NCI-H748 treated with DMSO at 0.1 percent for 48 hours (cell line): Measurements from ENCODE around the gene HSPA4.
"Not testable (repeated sequence)": the region's sequence is repeated elsewhere in the genome, so short reads cannot be mapped to it uniquely, and the experiment has no call there.

ENCODE experiments used
- DNase-seq: peaks from one replicate; lab custom pipeline; 2025; lab: John Stamatoyannopoulos, UW

Gene HSPA4

DNA sequence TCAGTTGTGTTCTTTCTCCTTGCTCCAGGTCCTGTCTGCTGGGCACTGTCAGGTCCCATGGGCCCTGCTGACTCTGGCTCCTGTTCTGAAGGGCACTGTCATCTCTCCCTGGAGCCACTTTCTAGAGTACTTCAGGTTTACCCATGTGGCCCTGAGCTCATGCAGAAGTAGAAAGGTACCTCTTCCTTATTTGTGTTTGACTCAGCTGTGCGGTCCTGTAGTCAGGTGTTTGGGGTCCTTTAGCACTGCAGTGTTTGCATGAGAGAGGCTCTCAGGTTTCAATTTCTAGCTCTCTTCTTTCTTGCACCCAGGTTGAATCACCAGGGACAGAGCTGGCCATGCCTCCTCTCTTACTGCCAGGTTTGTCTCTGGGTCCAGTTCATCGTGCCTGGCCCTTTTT, 71.5 kb downstream of the HSPA4 start:
- no peak for DNase-seq

DNA sequence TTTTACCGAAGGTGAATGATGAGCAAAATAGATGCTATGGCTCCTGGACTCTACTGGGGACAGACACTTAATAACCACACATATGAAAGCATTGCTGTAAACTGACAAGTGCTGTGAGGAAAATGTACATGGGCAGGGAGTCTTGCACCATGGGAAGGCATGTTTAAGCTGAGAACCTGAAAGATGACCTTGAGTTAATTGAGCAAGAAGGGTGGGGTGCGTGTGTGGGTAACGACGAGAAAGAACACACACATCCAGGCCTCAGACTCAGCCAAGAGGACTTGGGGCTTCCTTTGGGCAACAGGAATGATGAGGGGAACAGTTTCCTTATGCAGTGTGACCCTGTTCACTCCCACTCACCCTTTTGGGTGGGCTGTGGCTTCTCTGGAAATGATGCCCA, 73.1 kb downstream of the HSPA4 start:
- no peak for DNase-seq

DNA sequence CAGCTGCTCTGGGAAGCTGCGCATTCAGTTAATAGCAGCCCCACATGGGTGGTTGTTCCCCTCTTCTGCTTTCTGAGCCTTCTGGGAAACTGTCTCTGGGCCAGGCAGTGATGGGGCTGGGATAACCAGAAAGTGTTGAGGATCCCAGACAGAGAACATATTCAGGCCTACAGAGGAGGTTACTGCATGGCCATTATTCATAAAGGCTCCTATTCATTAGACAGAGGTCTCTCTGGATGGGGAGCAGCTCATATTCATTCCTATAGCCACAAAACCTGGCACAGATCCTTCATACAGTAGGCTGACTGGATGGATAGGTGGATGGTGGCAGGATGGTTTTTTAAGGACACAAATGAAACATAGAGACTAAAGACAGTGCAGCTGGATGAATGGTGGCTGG, 76.3 kb downstream of the HSPA4 start:
- DNase-seq = no peak

DNA sequence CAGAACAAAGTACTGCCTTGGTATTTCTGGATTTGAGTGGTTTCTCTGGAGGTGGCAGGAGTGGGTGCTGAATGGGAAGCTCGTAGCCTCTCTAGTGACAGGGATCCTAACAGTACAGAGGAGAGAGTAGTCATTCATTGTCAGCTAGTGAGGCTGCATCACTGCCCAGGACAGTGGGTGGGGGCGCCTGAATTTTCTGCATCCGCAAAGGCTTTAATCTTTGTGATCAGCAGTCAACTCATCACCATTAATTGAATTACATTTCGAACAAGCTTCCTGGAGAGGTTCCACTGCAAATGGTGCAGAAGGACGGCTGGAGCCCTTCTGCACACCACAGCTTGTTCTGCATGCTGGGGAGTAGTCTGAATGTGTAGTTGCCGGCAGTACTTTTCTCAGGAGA, 77.5 kb downstream of the HSPA4 start:
- DNase-seq = no peak

DNA sequence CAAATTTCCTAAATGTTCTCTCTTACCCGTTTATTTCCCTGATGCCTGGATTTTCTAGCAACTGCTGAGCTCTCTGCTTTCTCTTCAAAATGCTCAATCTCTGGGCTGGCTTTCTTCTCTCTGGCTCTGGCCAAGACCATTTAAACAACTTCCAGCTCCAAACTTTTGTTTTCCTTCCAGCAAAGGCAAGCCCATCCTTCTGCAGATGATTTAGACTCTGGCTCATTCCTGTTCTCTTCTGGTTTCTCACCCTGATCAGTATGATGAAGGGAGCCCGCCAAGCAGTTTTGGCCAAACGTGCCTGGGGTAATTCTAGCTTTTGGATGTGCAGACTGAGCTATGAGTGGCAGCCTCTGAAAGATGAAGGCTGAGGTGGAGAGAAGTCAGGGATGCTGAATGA, 78.1 kb downstream of the HSPA4 start:
- DNase-seq = no peak

DNA sequence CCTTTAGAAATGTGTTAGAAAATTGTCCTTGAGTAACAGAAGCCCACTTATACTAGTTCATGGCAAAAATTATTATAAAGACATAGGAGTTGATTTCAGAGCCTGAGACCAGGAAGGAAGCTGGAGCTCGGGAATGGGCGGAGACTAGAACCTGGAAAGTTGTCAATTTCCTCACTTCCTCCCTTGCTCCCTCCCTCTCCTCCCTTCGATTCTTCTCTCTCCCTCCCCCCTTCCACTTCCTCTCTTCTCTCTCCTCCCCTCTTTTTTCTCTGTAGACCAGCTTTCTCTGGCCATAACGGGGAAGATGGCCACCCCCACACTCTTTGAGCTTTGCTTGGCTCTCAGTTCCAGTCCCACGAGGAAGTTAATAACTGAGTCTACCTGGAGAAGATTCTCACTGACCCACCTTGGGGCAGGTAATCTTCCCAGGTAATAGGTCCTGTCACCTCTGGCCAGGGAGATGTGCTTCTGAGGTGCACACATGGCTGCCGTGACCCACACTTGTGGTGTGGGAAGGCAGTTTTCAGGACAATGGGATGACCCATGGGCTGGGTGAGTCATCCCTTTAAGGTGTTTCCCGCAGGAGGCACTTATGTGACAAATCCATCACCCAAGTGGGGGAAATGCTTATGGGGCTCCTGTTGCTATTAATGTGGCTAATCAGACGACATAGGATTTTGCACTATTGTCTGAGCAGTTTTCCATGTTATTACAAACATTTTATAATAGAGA, 78.7 kb downstream of the HSPA4 start:
- DNase-seq = no peak

DNA sequence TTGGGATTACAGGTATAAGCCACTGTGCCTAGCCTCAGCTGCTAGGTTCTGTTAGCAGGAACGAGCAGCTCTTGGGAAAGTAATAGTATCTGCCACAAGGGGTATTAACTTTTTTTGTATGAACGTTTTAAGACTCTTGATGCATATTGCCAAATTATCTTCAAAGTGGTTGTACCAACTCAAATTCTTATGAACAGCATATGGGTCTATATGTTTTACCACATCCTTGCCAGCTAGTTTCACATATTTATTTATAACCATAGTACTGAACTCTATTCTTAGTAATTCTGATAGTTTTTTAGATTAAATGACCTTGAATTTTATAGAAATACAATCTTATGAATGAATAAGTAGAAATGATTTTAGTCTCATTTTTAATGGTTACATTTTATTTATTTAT, 80.9 kb downstream of the HSPA4 start:
- DNase-seq = no peak

DNA sequence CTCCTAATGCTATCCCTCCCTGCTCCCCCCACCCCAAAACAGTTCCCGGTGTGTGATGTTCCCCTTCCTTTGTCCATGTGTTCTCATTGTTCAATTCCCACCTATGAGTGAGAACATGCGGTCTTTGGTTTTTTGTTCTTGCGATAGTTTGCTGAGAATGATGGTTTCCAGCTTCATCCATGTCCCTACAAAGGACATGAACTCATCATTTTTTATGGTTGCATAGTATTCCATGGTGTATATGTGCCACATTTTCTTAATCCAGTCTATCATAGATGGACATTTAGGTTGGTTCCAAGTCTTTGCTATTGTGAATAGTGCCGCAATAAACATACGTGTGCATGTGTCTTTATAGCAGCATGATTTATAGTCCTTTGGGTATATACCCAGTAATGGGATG, 81.4 kb downstream of the HSPA4 start:
- not testable (repeated sequence) for DNase-seq

DNA sequence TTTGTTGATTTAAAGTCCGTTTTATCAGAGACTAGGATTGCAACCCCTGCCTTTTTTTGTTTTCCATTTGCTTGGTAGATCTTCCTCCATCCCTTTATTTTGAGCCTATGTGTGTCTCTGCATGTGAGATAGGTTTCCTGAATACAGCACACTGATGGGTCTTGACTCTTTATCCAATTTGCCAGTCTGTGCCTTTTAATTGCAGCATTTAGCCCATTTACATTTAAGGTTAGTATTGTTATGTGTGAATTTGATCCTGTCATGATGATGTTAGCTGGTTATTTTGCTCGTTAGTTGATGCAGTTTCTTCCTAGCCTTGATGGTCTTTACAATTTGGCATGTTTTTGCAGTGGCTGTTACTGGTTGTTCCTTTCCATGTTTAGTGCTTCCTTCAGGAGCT, 85.1 kb downstream of the HSPA4 start:
- not testable (repeated sequence) for DNase-seq

DNA sequence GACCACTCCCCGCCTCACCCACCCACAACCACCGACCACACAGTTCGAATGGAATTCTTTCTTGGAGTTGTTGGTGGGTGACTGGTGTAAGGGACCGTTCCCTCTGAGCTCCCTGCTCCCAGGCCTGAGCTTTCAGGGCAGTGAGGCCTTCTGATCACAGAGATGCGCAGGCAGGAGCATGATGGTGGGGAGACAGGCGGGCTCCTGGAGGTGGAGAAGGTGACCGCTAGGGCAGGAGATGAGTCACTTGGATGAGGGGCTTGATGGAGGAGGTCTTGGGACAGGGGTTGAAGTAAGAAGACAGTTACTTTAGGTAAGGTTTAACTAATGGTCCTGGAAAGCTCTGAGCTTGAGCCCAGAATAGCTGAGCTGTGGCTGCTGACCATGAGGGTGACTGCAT, 88.5 kb downstream of the HSPA4 start:
- no peak for DNase-seq

DNA sequence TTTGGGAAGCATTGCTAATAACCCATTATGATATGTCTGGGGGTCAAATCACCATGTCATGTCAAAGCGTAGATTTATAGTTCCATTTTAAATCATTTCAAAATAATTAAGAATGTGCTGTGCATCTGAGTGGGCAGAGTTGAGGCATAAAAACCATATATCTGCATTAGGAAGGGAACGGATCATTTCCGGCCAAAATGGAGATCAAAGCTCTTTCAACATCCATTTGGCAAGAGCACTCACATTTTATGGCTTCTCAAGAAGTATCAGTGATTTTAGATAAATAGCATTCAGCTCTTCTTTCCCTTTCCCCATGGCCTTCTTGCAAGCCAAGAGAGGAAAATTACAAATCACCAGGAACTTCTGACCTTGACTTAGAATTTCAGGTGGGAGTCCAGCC, 89.9 kb downstream of the HSPA4 start:
- no peak for DNase-seq

DNA sequence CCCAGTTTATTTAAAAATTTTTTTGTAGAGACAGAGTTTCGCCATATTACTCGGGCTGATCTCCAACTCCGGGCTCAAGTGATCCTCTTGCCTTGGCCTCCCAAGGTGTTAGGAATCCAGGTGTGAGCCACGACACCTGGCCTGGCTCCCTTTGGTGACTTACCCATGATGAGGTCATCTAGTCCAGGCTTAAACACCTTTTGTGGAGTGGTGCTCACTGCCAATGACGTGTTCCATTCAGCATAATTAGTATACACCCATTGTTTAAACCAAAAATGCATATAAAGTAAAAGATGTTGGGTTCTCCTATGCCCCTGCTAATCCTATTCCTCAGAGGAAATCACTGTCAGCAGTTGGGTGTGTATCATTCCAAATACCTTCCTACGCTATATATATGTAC, 91.0 kb downstream of the HSPA4 start:
- no peak for DNase-seq

DNA sequence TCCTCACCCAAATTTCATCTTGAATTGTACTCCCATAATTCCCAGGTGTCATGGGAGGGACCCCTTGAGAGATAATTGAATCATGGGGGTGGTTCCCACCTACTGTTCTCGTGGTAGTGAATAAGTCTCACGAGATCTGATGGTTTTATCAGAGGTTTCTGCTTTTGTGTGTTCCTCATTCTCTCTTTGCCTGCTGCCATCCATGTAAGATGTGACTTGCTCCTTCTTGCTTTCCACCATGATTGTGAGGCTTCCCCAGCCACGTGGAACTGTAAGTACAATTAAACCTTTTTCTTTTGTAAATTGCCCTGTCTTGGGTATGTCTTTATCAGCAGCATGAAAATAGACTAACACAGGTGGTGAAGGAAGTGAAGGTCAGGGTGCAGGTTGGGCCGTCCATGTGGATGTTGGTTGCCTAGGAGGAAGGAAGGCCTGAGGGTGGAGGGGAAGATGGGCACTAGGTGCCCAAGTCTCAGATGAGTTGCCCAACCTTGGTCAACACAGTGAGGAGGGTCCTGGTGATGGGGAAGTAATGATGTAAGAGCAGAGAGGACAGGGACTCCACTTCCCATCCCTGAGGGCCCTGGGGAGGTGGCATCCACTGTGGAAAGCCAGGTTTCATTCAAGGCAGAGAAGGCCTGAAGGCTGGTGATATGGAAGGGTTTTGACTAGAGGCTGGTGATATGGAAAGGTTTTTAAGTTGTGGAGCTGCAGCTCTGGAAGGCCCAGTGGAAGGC, 92.6 kb downstream of the HSPA4 start:
- no peak for DNase-seq

DNA sequence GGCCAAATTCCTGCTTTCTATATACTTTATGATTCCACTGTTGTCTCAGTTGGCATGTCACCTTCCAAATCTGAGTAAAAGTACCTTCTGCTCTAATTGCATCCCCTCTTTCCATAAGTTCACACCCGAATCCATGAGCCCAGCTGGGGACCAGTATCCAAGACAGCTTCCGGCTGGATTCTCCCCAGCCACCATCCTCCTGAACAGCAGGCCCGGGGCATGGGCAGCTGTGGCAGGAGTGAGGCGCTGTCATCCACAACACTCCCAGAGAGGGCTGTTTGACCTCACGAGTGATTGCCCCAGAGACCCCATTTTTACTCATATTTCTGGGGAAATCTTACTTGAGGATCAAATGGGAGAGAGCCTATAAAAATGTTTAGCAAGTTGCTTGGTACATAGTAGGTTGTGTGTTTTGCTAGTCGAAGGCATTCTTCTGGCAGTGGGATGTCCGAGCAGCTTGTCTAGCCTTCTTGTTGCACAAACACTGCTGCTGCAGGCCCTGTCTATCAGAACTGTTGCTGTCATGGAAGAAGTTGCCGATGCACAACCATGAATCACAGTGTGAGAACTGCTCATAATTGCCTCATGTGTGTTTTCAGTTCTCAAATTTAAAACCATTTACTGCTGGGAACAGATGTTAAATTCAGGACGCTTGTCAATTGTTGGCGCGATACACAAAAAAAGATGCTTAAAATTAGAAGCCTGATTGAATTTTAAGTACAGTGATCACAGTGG, 93.8 kb downstream of the HSPA4 start:
- no peak for DNase-seq

DNA sequence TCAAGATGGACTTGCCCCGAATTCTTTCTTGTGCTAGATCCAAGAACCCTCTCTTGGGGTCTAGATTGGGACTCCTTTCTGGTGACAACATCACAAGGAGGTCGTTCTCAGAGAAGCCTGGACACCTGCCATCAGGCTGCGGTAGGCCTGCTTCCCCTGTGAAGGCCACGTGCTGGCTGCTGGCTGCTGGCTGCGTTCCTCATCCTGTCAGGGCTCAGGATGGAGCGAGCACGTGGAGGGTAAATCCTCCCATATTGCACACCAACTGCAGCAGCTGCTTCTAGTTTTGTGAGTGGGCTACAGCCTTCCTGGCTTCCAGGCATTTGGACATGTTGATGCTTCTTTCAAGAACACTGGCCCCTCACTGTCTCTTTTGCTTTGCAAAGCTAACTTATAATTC, 95.6 kb downstream of the HSPA4 start:
- DNase-seq = no peak

DNA sequence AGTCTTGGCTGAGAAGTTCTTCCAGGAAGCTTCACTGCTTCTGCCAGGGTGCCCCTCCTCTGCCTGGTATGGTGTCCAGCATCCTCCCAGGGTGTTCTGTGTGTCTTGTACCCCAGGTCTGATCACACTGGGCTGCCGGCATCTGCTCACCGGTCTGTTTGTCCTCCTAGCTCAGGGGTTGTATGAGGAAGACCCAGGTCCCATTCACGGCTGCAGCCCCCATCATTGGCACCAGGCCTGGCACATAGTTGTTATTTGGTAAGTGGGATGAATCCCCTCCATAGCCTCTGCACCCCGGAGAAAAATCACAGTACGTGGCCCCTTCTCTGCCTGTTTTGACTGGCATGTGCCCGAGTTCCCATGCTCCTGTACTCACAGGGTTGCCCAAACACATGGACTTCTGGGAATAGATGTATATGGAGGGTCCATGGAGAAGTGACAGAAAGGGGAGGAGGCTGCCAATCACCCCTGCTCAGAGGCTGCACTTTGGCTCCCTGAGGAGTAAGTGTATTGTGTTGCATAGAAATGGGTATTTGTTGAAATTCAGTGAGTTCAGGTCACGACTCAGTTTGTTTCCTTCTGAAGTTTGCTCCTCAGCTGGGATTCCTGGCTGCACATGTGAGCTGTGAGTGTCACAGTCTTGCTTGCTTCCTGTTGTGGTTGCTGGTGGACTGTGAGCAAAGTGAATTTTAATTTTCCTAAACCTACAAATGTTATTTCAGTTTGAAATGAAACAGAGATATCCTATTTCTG, 96.2 kb downstream of the HSPA4 start:
- no peak for DNase-seq

DNA sequence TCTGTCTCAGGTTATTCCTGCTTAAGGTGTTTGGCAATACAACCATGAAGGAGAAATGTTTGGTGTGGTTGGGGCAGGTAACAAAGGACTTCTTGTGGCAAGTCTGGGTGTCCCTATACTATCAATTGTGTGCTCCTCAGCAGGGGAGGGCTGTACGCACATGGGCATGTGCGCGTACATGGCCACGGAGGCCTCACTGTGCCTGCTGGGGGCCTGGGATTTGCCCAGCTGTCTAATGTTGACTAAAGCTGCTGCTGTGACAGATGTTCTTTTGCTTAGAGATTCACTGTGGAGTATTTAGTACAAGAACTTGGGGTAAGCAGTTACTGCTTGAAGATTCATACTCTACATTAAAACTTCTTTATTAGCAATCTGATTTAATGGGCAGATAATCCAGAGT, 97.5 kb downstream of the HSPA4 start:
- DNase-seq = no peak

DNA sequence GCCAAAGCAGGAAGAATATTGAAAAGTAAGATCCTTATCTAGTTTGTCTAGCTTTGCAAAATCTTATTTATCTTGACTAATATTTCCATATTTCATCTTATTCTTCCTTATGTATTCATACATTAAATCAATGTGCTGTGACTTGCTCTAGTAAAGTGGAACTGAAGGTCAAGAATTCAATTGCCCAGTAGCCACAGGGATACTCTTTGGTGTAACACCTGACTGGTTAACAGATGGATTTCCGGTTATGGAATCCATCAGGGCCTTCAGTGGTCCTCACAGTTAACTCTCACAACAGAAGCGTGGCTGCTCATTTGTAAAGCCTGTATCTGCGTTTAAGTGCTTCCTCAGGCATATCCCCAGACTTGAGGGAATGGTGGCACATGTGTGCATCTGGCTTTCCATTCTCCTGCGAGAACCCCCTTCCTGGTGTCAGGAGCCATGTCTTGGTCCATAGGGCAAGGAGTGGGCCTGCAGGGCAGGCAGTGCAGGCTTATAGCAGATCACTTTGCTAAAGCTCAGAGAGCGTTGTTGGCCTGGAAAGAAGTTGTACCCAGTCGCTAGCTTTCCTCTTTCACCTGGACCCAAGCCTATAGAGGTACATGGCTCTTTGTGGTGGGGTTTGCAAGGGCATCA, 99.2 kb downstream of the HSPA4 start:
- no peak for DNase-seq

DNA sequence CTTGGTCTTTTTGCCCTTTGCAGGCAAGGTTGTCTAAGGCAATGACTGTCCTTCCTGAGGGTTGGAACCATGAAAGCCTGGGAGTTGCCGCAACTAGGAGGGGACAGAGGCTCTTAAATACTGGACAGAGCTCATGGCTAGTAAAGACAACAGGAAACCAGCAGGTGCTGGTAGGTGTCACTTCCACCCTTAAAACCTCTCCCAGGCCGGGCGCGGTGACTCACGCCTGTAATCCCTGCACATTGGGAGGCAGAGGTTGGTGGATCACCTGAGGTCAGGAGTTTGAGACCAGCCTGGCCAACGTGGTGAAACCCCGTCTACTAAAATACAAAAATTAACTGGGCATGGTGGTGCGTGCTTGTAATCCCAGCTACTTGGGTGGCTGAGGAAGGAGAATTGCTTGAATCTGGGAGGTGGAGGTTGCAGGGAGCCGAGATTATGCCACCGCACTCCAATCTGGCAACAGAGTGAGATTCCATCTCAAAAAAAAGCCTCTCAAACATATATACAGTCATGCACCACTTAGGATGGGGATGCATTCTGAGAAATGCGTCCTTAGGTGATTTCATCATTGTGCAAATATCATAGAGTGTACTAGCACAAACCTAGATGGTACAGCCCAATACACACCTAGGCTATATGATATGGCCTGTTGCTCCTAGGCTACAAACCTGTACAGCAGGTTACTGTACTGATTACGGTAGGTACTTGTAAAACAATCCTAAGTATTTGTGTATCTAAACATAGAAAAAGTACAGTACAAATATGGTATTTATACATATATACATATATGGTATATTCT, 102.7 kb downstream of the HSPA4 start:
- no peak for DNase-seq

DNA sequence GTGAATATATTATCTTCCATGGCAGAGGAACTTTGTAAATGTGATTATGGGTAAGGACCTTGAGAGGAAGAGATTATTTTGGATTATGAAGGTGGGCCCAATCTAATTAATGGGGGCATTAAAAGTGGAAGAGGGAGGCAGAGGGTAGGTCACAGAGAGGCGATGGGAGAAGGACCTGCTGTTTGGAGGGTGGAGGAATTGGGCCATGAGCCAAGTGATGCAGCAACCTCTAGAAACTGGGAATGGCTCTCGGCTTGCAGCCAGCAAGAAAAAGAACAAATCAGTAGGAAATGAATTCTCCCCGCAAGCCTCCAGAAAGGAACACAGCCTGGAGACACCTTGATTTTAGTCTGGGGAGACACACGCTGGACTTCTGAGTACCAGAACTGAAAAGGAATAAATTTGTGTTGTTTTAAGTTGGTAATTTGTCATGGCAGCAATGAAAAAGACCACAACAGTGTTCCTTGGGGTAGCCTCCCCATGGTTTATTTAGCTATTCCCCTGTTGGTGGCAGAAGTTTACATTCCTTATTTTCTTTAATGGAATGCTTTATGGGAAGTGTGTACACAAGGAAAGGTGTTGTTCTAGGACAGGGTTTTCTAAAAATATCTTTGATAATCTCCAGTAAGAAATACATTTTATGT, 103.6 kb downstream of the HSPA4 start:
- no peak for DNase-seq
